ENCODE measurements around the gene RPL10.

RPL10 gene

GRCh38 chrX:154352012-154352401, 46.2 kb upstream of the RPL10 start:
- TF ChIP-seq CTCF (IDR thresholded peaks at IDR 0.05; ENCODE audit: low read depth, low read length), result no peak
- H3K4me3 ChIP-seq (ENCODE audit: low read depth, low read length), result no peak overlapping the region

- no peak overlapping the region for H3K4me3 ChIP-seq (ENCODE audit: low read depth, low read length)
- no peak for TF ChIP-seq CTCF (IDR thresholded peaks at IDR 0.05; ENCODE audit: low read depth, low read length)
These were observed 45.7 kb upstream of the RPL10 start for GRCh38 chrX:154352466-154352865.

- H3K4me3 ChIP-seq (ENCODE audit: low read depth, low read length), result no peak overlapping the region
- TF ChIP-seq CTCF (IDR thresholded peaks at IDR 0.05; ENCODE audit: low read depth, low read length), result no peak
These were observed 44.9 kb upstream of the RPL10 start for GRCh38 chrX:154353172-154353843.

- H3K4me3 ChIP-seq (ENCODE audit: low read depth, low read length), result no peak overlapping the region
- TF ChIP-seq CTCF (IDR thresholded peaks at IDR 0.05; ENCODE audit: low read depth, low read length), result no peak
These were observed 44.2 kb upstream of the RPL10 start for GRCh38 chrX:154354013-154354412.

- H3K4me3 ChIP-seq (ENCODE audit: low read depth, low read length), result no peak overlapping the region
- TF ChIP-seq CTCF (IDR thresholded peaks at IDR 0.05; ENCODE audit: low read depth, low read length), result no peak
These were observed 43.7 kb upstream of the RPL10 start for GRCh38 chrX:154354516-154354915.

GRCh38 chrX:154355094-154355775, 42.9 kb upstream of the RPL10 start:
- no peak for TF ChIP-seq CTCF (IDR thresholded peaks at IDR 0.05; ENCODE audit: low read depth, low read length)
- H3K4me3 ChIP-seq (ENCODE audit: low read depth, low read length), result no peak overlapping the region

GRCh38 chrX:154355776-154356140, 42.4 kb upstream of the RPL10 start:
- H3K4me3 ChIP-seq (ENCODE audit: low read depth, low read length), result no peak overlapping the region
- TF ChIP-seq CTCF (IDR thresholded peaks at IDR 0.05; ENCODE audit: low read depth, low read length), result no peak

Measured in WI38 (cell line).